Measurements from ENCODE around the gene ABCB1.
A peak's percentile ranks its signal among the peaks of the same experiment; 100 is the strongest.

ABCB1 gene

DNA sequence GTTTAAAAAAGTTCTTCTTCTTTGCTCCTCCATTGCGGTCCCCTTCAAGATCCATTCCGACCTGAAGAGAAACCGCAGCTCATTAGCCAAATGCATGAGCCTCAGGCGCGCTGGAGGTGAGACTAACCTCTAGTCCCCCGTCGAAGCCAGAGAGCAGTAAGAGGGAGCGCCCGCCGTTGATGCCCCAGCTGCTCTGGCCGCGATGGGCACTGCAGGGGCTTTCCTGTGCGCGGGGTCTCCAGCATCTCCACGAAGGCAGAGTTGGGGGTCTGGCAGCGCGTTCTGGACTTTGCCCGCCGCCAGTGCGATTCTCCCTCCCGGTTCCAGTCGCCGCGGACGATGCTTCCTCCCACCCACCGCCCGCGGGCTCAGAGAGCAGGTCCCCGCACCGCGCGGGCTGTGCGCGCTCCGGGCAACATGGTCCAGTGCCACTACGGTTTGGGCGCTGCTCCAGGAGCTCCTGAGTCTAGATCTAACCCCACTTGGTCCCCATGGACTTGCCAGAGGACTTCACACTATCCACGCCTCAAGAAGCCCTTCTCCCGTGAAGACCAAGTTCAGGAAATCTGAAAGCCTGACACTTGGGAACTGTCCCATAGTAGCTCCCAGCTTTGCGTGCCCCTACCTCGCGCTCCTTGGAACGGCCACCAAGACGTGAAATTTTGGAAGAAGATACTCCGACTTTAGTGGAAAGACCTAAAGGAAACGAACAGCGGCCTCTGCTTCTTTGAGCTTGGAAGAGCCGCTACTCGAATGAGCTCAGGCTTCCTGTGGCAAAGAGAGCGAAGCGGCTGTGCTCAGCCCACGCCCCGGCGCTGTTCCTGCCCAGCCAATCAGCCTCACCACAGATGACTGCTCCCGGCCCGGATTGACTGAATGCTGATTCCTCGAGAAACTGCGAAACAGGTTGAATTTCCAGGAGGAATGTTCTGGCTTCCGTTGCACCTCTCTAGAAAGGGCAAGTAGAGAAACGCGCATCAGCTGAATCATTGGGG, at the start of gene ABCB1:
TSS of gene ABCB1 (minus strand) at position 755 of the 995 bp plus-strand sequence. CDS start at position 55, 700 bp downstream.
- Mint-ChIP-seq H3K27ac (peak within 1 kb of the TSS; percentile 77), H3K4me3 (peak within 1 kb of the TSS; percentile 84), H3K9me3 (ENCODE audit: low read depth) (no peaks in the 10 kb centered on the region), H3K36me3 (no peaks in the 10 kb centered on the region), H3K27me3 (peaks cover 1% of the 10 kb centered on the region), H3K4me1 (ENCODE audit: low read depth) (peaks cover 43% of the 10 kb centered on the region)

DNA sequence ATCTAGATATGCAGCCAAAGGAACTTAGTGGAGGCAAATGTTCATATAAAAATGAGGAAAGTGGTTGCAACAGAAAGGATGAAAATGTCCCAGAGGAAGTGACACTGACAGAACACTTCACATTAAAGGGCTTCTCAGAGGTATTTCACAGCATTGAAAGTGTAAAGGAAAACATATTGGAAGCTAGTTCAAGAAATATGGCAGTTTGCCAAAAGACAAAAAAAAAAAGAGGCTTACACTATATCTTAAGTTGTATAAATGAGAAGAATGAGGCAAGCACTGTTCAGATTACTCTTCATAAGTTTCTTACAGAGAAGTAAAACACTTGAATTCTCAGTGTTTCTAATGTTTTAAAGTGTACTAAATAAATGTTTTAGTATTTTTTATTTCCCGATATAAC, 47.6 kb upstream of the ABCB1 start:
- H3K27me3 Mint-ChIP-seq, result no peaks in the 10 kb centered on the region
- H3K4me1 Mint-ChIP-seq (ENCODE audit: low read depth), result no peaks in the 10 kb centered on the region
- H3K9me3 Mint-ChIP-seq (ENCODE audit: low read depth), result no peaks in the 10 kb centered on the region
- no peak overlapping the region for H3K4me3 Mint-ChIP-seq
- no peak overlapping the region for H3K27ac Mint-ChIP-seq
- H3K36me3 Mint-ChIP-seq, result peaks cover 4% of the 10 kb centered on the region

DNA sequence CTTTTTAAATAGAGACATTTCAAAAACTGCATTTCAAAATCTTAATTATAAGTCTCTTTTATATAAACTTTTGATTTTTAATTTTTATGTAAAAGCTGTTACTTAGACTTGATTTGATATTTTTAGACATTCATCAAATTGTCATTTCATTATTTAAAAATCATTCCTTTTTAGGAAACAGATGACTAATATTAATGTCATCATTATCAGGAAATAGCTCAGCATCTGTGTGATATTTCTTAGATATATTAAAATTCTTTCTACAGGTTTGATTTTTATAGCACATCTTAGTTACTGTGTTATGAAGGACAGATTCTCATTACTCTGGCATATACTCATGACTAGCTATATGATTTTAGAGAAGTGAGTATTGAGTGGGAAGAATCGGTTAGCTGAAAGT, 44.8 kb upstream of the ABCB1 start:
- Mint-ChIP-seq H3K27ac (no peak overlapping the region), H3K4me3 (no peak overlapping the region), H3K9me3 (ENCODE audit: low read depth) (no peaks in the 10 kb centered on the region), H3K4me1 (ENCODE audit: low read depth) (no peaks in the 10 kb centered on the region), H3K36me3 (peaks cover 4% of the 10 kb centered on the region), H3K27me3 (no peaks in the 10 kb centered on the region)

DNA sequence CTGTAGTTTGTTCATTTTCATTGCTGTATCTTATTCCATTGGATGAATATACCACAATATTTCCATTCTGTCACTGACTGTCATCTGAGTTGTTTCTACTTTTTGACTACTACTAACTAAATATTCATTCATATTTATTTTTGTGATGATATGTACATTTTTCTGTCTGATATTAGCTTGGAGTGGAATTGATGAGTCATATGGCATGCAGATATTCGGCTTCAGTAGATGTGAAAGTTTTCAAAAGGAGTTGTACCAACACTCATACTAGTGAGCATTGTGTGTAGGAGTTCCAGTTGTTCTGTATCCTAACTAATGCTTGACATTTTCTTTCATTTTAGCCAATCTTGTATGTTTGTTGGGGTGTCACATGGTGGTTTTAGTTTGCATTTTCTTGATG, 35.2 kb upstream of the ABCB1 start:
- Mint-ChIP-seq H3K4me1 (ENCODE audit: low read depth) (no peaks in the 10 kb centered on the region), H3K27me3 (no peaks in the 10 kb centered on the region), H3K4me3 (no peak overlapping the region), H3K27ac (no peak overlapping the region), H3K9me3 (ENCODE audit: low read depth) (no peaks in the 10 kb centered on the region), H3K36me3 (peaks cover 5% of the 10 kb centered on the region)

DNA sequence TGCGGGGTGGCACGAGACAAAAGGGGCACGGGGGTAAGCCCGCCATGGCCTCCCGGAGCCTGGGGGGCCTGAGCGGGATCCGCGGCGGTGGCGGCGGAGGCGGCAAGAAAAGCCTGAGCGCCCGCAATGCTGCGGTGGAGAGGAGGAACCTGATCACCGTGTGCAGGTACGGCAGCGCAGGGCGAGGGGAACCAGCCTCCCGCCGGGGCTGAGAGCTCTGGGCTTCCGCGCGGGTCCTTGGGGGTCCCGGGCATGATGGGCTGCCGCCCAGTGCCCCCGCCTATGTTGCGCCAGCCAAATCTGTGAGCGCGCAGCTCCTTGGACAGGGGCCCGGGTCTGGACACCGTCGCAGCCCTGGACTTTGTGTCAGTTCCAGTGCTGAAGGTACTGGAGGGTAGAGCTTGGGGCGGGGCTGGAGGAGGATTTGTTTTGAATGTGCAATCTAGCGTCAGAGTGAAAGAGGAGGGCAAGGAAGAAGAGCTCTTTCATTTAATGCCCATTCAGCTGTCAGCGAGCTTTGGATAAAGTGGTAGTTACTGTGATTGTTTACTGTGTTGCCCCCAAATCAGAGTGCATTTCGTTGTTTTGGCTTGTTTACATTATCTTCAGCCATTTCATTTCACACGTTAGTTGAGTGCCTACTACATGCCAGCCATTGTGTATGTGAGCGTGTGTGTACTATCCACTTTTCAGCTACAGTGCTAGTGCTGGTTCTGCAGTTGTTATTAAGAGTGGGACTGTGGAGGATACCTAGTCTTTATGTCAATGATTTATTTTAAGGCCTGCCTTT, 28.3 kb upstream of the ABCB1 start:
- H3K27ac Mint-ChIP-seq, result no peak overlapping the region

DNA sequence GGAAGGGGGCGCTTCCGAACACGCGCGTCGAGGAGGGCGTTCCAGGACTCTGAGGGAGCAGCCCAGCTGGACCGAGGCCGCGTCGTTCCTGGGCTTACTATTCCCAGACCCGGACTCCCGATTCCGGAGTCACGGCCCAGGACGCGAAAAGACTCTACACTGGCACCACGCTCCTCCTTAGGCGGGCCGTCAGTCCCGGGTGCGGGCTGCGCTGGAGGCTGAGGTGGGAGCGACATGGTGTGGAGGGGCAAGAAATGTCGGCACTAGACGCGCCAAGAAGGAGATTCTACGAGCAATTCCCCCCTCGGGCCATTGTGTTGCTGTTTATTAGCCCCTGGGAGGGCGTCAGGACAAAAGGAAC, 26.9 kb upstream of the ABCB1 start:
- H3K9me3 Mint-ChIP-seq (ENCODE audit: low read depth), result no peaks in the 10 kb centered on the region
- no peaks in the 10 kb centered on the region for H3K27me3 Mint-ChIP-seq
- peaks cover 11% of the 10 kb centered on the region for H3K4me1 Mint-ChIP-seq (ENCODE audit: low read depth)
- H3K4me3 Mint-ChIP-seq, result peak overlapping the region; percentile 88
- no peak overlapping the region for H3K27ac Mint-ChIP-seq
- no peaks in the 10 kb centered on the region for H3K36me3 Mint-ChIP-seq

More for the DNA sequence above, 28.3 kb upstream of the ABCB1 start:
- Mint-ChIP-seq H3K27me3 (no peaks in the 10 kb centered on the region), H3K4me1 (ENCODE audit: low read depth) (peaks cover 11% of the 10 kb centered on the region), H3K36me3 (no peaks in the 10 kb centered on the region), H3K4me3 (peak overlapping the region; percentile 88), H3K9me3 (ENCODE audit: low read depth) (no peaks in the 10 kb centered on the region)

DNA sequence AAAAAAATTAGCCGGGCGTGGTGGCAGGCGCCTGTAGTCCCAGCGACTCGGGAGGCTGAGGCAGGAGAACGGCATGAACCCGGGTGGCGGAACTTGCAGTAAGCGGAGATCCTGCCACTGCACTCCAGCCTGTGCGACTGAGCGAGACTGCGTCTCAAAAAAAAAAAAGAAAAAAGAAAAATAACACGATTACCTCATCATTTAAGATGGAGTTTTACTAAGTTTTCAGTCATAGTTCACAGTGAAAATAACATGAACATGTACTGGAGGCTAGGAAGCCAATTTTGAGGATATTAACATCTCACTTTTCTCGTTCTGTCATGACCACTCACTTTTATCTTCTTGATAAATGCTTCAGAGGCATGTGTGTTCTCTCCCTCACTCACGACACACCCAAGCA, 24.4 kb upstream of the ABCB1 start:
- H3K27ac Mint-ChIP-seq, result no peak overlapping the region
- H3K4me1 Mint-ChIP-seq (ENCODE audit: low read depth), result peaks cover 11% of the 10 kb centered on the region
- H3K9me3 Mint-ChIP-seq (ENCODE audit: low read depth), result no peaks in the 10 kb centered on the region
- no peaks in the 10 kb centered on the region for H3K36me3 Mint-ChIP-seq
- H3K4me3 Mint-ChIP-seq, result no peak overlapping the region
- peaks cover 2% of the 10 kb centered on the region for H3K27me3 Mint-ChIP-seq

DNA sequence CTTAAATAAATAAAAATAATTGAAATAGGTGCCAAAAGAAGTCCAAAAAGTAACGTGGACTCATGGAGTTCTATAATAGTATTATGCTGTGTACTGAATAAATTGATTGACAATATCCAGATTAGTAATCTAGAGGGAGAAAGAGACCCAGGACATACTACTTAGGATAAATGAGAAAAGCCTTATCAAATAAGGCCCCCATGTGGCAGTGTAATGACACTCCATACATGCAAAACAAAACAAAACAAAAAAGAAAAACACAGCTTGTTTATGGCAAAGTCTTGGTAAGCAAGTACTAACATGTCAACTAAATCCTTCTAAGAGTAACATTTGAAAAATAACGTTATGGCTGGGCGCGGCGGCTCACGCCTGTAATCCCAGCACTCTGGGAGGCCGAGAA, 23.9 kb upstream of the ABCB1 start:
- no peak overlapping the region for H3K4me3 Mint-ChIP-seq
- peaks cover 11% of the 10 kb centered on the region for H3K4me1 Mint-ChIP-seq (ENCODE audit: low read depth)
- no peaks in the 10 kb centered on the region for H3K9me3 Mint-ChIP-seq (ENCODE audit: low read depth)
- peaks cover 2% of the 10 kb centered on the region for H3K27me3 Mint-ChIP-seq
- H3K36me3 Mint-ChIP-seq, result no peaks in the 10 kb centered on the region
- H3K27ac Mint-ChIP-seq, result no peak overlapping the region

DNA sequence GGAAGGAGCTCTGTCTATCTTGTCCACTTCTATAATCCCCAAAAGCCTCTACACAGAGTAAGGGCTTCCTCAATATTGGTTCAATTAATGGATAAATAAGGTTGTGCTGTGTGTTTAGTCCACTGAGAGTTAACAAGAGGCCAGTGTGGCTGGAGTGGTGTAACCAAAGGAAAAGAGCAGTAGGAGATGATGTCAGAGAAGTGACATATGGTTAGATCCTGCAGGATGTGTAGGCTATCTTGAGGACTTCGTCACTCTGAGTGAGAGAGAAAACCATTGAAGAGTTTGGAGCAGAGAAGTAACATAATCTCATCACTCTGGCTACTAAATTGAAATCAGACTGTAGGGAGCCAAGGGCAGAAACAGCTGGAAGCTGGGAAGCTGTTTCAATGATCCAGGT, 14.5 kb upstream of the ABCB1 start:
- H3K9me3 Mint-ChIP-seq (ENCODE audit: low read depth), result no peaks in the 10 kb centered on the region
- no peak overlapping the region for H3K27ac Mint-ChIP-seq
- H3K27me3 Mint-ChIP-seq, result no peaks in the 10 kb centered on the region
- H3K4me3 Mint-ChIP-seq, result no peak overlapping the region
- H3K4me1 Mint-ChIP-seq (ENCODE audit: low read depth), result no peaks in the 10 kb centered on the region
- peaks cover 2% of the 10 kb centered on the region for H3K36me3 Mint-ChIP-seq

DNA sequence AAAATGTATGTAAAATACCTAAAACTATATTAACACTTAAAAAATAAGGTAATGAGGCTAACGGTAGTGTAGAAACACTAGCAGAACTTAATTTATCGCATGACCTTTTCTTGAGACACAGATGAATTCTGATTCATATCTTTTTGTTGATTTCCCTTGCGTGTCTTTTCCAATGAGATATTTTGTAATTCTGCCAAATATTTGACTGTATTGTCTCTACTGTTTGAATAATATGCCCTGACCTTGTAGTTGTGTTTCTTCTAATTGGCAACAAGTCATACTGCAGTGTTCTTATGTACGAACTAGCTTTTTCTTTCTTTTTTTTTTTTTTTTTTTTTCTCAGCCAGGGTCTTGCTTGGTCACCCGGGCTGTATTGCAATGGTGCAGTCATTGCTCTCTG, 9.2 kb upstream of the ABCB1 start:
- no peaks in the 10 kb centered on the region for H3K9me3 Mint-ChIP-seq (ENCODE audit: low read depth)
- no peak overlapping the region for H3K4me3 Mint-ChIP-seq
- no peaks in the 10 kb centered on the region for H3K4me1 Mint-ChIP-seq (ENCODE audit: low read depth)
- H3K27ac Mint-ChIP-seq, result no peak overlapping the region
- H3K36me3 Mint-ChIP-seq, result no peaks in the 10 kb centered on the region
- H3K27me3 Mint-ChIP-seq, result no peaks in the 10 kb centered on the region

DNA sequence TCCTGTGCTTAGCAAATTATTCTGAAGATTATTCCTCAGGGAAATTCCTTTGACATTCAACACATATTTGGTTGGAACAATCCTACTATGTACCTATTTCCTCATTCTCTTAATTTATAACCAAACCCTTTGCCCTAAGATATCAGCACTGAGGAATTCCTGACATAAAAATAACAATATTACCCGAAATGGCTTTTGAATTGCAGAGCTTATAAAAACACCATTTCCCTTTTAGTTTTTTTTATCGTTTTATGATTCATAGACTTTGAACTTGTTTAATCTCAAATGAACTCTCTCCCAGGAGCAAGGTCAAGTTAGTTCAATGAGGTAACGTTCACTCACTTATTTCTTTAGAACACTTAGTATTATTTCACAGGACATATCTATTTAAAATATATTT, 7.7 kb upstream of the ABCB1 start:
- Mint-ChIP-seq H3K36me3 (no peaks in the 10 kb centered on the region), H3K27ac (no peak overlapping the region), H3K4me3 (no peak overlapping the region)

DNA sequence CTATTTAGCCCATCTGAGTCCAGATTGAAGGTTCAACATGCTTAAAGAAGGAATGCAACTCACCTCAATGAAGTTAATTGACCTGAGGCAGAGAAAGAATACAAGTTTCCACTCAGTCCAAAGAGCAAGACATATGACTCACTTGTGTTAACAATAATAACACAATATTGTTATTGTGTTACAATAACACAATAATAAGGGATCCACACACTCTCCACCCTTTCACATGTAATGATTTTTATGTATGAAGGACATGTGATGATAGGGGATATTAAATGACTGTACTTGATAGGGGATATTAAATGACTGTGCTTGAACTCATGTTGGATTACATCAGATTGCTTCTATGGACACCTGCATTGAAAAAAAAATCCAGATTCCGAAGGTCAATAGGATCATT, 3.6 kb upstream of the ABCB1 start:
- Mint-ChIP-seq H3K4me1 (ENCODE audit: low read depth) (peaks cover 18% of the 10 kb centered on the region), H3K4me3 (no peak overlapping the region), H3K27ac (no peak overlapping the region), H3K27me3 (peaks cover 1% of the 10 kb centered on the region), H3K36me3 (no peaks in the 10 kb centered on the region), H3K9me3 (ENCODE audit: low read depth) (no peaks in the 10 kb centered on the region)

More for the DNA sequence above, 7.7 kb upstream of the ABCB1 start:
- no peaks in the 10 kb centered on the region for H3K9me3 Mint-ChIP-seq (ENCODE audit: low read depth)
- H3K4me1 Mint-ChIP-seq (ENCODE audit: low read depth), result no peaks in the 10 kb centered on the region
- H3K27me3 Mint-ChIP-seq, result no peaks in the 10 kb centered on the region

DNA sequence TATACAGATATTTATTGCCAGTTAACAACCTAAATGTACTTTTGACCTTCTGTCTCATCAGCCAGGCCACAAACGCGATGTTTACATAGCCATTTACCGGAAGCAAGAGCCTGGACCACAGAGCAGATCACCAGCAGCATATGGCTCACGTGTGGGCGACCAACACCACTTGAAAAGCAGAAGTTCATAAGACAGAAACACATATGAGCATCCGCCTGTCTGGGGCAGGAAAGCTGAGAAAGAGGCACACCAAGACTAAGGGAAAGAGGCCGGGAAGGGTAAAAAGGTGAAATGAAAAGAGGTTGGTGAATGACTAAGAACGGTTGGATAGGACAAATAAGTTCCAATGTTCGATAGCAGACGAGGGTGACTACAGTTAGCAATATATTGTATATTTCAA, 1.3 kb downstream of the ABCB1 start:
- H3K36me3 Mint-ChIP-seq, result no peaks in the 10 kb centered on the region
- peak overlapping the region; percentile 84 for H3K4me3 Mint-ChIP-seq
- H3K27ac Mint-ChIP-seq, result peak overlapping the region; percentile 42
- no peaks in the 10 kb centered on the region for H3K9me3 Mint-ChIP-seq (ENCODE audit: low read depth)
- peaks cover 49% of the 10 kb centered on the region for H3K4me1 Mint-ChIP-seq (ENCODE audit: low read depth)
- H3K27me3 Mint-ChIP-seq, result peaks cover 1% of the 10 kb centered on the region

DNA sequence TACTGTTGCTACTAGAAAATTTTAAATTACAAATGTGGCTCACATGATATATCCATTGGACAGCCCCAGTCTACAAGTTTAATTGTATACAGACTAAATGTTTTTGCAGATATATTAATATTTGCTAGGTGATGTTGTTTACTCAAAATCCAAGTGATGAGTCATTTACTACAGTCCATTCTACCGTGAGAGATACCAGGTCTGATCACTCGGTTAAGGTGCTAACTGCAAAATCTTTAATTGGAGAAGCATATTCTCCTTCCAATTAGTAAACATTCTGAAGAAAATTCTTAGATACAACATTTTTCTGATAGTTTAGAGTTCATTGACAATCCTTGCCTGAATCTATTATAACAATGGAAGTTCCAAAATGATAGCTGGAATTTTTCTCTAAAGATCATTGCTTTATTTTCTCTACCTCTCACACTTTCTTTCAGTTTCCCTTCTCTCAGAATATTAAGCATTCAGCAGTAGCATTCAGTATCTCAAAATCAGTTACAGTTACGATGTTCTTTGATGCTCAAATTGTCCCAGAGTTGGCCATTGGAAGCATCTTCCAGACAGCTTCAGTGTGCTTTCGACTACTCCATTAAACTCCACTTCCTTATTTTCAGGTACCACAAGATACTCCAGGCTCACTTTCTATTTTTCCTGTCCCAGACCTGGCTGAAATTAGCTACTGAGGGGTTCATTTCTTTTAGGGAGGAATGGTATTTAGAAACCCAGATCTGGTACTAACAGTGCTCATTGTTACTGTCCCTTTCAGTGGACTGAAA, 2.3 kb downstream of the ABCB1 start:
- peaks cover 49% of the 10 kb centered on the region for H3K4me1 Mint-ChIP-seq (ENCODE audit: low read depth)
- H3K27ac Mint-ChIP-seq, result peak overlapping the region; percentile 82
- no peaks in the 10 kb centered on the region for H3K9me3 Mint-ChIP-seq (ENCODE audit: low read depth)

DNA sequence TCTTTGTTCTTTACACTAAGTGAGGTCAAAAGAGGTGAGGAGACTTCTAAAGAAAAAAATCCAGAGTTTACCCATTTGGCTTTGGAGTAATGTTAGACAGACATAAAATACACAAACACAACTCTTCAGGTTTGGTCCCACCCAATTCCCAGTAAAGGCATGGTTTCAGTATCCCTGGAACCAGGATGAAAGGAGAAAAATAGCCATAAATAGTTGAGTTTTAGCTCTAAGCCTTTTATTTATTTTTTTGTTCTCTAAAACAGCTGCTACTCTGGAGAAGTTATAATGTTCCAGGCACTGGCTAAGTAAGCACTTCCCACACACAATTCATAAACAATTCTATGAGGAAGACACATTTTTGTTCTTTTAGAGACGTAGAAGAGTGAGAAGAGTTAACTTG, 4.0 kb downstream of the ABCB1 start:
- Mint-ChIP-seq H3K9me3 (ENCODE audit: low read depth) (no peaks in the 10 kb centered on the region), H3K4me3 (no peak overlapping the region), H3K36me3 (no peaks in the 10 kb centered on the region), H3K4me1 (ENCODE audit: low read depth) (peaks cover 49% of the 10 kb centered on the region), H3K27me3 (no peaks in the 10 kb centered on the region), H3K27ac (no peak overlapping the region)

More for the DNA sequence above, 2.3 kb downstream of the ABCB1 start:
- Mint-ChIP-seq H3K4me3 (peak overlapping the region; percentile 85), H3K27me3 (peaks cover 1% of the 10 kb centered on the region), H3K36me3 (no peaks in the 10 kb centered on the region)

Data from activated naive CD8-positive, alpha-beta T cell (primary cell).